ENCODE results near the gene HOMER2. TPM values are rescaled to one million over a fixed set of nuclear protein-coding genes. Genes with fewer than 3 reads are reported as not detected.

Gene HOMER2
- total and polyA plus RNA-seq, 2 experiments from 2014 or later: 10.8 to 23.9 TPM

DNA sequence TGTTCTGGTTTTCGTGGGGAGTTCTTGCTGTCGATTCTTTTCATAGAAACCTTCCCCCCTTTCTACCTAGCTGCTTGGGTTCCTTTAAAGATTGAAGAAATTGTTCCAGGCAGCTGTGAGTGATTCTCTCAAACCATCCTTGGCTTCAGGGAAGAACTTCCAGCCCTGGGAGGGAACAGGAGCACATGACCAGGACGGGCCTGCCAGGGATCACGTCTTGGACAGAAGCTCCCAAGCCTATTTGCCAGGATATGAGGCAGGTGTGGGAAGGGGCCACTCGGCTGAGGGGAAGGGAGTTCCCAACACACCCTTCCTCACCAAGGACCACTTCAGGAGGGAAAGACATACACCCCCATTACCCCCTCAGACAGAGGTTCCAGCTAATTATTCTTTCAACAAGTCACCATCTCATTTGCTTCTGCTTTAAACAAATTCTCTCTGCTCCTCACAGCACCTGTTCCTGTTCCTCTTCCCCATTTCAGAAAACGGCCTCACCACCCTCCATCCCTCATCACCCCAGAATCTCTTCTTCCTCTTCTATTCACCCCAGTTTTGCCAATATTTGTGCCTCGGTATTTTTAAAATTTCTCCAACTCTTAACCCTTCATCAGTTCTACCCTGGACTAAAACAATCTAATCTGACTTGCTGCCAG, 80.6 kb downstream of the HOMER2 start (continued):
- TF ChIP-seq, protein P1, sequence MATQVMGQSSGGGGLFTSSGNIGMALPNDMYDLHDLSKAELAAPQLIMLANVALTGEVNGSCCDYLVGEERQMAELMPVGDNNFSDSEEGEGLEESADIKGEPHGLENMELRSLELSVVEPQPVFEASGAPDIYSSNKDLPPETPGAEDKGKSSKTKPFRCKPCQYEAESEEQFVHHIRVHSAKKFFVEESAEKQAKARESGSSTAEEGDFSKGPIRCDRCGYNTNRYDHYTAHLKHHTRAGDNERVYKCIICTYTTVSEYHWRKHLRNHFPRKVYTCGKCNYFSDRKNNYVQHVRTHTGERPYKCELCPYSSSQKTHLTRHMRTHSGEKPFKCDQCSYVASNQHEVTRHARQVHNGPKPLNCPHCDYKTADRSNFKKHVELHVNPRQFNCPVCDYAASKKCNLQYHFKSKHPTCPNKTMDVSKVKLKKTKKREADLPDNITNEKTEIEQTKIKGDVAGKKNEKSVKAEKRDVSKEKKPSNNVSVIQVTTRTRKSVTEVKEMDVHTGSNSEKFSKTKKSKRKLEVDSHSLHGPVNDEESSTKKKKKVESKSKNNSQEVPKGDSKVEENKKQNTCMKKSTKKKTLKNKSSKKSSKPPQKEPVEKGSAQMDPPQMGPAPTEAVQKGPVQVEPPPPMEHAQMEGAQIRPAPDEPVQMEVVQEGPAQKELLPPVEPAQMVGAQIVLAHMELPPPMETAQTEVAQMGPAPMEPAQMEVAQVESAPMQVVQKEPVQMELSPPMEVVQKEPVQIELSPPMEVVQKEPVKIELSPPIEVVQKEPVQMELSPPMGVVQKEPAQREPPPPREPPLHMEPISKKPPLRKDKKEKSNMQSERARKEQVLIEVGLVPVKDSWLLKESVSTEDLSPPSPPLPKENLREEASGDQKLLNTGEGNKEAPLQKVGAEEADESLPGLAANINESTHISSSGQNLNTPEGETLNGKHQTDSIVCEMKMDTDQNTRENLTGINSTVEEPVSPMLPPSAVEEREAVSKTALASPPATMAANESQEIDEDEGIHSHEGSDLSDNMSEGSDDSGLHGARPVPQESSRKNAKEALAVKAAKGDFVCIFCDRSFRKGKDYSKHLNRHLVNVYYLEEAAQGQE (IDR thresholded peaks at IDR 0.05; ENCODE audit: unreplicated experiment): no peak
- TF ChIP-seq EZH2phosphoT487 (IDR thresholded peaks at IDR 0.05; ENCODE audit: unreplicated experiment) (no peak), JUNB (IDR thresholded peaks at IDR 0.05; ENCODE audit: unreplicated experiment) (no peak), NANOG (IDR thresholded peaks at IDR 0.05; ENCODE audit: borderline replicate concordance) (no peak), CTCF (conservative IDR thresholded peaks at IDR 0.05; ENCODE audit: low read depth in 2 of 2) (no peak), ZNF331 (CRISPR knock-in tag; IDR thresholded peaks at IDR 0.05; ENCODE audit: low read depth) (no peak), POLR2AphosphoS5 (IDR thresholded peaks at IDR 0.05; ENCODE audit: low read depth) (no peak), ETS1 (IDR thresholded peaks at IDR 0.05) (no peak)

DNA sequence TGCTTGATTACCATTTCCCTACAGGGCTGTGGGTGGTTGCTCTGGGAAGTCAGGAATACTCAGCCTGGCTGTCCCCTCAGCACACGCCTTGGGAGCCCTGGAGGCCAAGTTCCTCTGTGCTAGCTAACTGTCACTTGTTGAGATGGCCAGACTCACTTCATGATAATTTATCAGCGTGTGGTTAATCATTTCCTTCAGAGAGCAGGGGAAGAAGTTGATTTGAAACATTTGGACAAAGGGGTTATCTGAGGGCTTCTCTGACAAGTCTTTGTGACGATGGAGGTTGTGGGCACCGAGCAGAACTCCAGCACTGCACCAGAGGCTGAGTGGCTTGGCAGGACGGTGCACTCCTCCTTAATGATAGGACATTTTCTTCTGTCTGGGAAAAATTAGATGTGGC, 81.2 kb downstream of the HOMER2 start:
- TF ChIP-seq CREB1 (CRISPR knock-in tag; IDR thresholded peaks at IDR 0.05; ENCODE audit: low read depth): no peak
- TF ChIP-seq EZH2phosphoT487 (IDR thresholded peaks at IDR 0.05; ENCODE audit: unreplicated experiment): no peak
- Histone ChIP-seq H3K27ac (ENCODE audit: low read depth) (no peak overlapping the region), H3K4me1 (ENCODE audit: insufficient read depth) (peaks cover 10% of the 10 kb centered on the region), H3K36me3 (ENCODE audit: insufficient read depth) (no peaks in the 10 kb centered on the region), H3F3A (replicated peaks; ENCODE audit: low read depth) (no peaks in the 10 kb centered on the region), H3K79me2 (replicated peaks; ENCODE audit: insufficient read depth) (no peaks in the 10 kb centered on the region), H3K4me2 (no peak overlapping the region), H3K4me3 (no peak overlapping the region), H3K9me2 (ENCODE audit: insufficient read depth) (no peaks in the 10 kb centered on the region), H2AFZ (no peak overlapping the region), H3K27me3 (ENCODE audit: insufficient read depth) (no peaks in the 10 kb centered on the region), H4K20me1 (replicated peaks; ENCODE audit: insufficient read depth) (no peaks in the 10 kb centered on the region)
- Mint-ChIP-seq H3K4me1 (peaks cover 13% of the 10 kb centered on the region; the same call in 2 of the 3 replicates), H3K27ac (no peak overlapping the region), H3K4me3 (no peak overlapping the region), H3K36me3 (ENCODE audit: low read depth) (no peaks in the 10 kb centered on the region; the same call in 2 of the 3 replicates), H3K9me3 (no peaks in the 10 kb centered on the region; the same call in 2 of the 3 replicates), H3K27me3 (ENCODE audit: insufficient read depth, low read depth, poor library complexity) (peaks cover 1% of the 10 kb centered on the region)
- no peak for DNase-seq (ENCODE audit: low spot score)
- no peak for ATAC-seq

Measured in GM23338 (cell line).